ENCODE data around the gene ADA.
A peak's percentile ranks its signal among the peaks of the same experiment; 100 is the strongest.
"Not testable (repeated sequence)": the region's sequence is repeated elsewhere in the genome, so short reads cannot be mapped to it uniquely, and the experiment has no call there.

Gene ADA

GRCh38 chr20:44651684-44652423, at the start of gene ADA:
Gene ADA (minus strand): TSS chr20:44651699. CDS start chr20:44651607, 92 bp downstream.
- H3K4me1 Mint-ChIP-seq: peaks cover 58% of the 10 kb centered on the region
- H3K9me3 Mint-ChIP-seq: peaks cover 6% of the 10 kb centered on the region
- CTCF ChIA-PET: interaction anchor here (1.4 to 3.4 kb wide), 2 partner anchors 31 to 81 kb away, joined by 3 to 23 read pairs; no protein-coding TSS in a partner anchor
- peaks cover 33% of the 10 kb centered on the region for H3K36me3 Mint-ChIP-seq
- DNase-seq: peak; percentile 63
- H3K27ac Mint-ChIP-seq: peak within 1 kb of the TSS; percentile 90
- peak within 1 kb of the TSS; percentile 83 for H3K4me3 Mint-ChIP-seq
- no peaks in the 10 kb centered on the region for H3K27me3 Mint-ChIP-seq

GRCh38 chr20:44700306-44700705, 48.8 kb upstream of the ADA start:
- CTCF ChIA-PET: interaction anchor here (0.6 kb wide), 1 partner anchor 10 kb away, joined by 3 read pairs; no protein-coding TSS in a partner anchor
- no peak overlapping the region for H3K27ac Mint-ChIP-seq
- H3K4me1 Mint-ChIP-seq: peaks cover 3% of the 10 kb centered on the region
- no peaks in the 10 kb centered on the region for H3K36me3 Mint-ChIP-seq
- peaks cover 8% of the 10 kb centered on the region for H3K27me3 Mint-ChIP-seq
- no peaks in the 10 kb centered on the region for H3K9me3 Mint-ChIP-seq
- DNase-seq: no peak
- no peak overlapping the region for H3K4me3 Mint-ChIP-seq

- Mint-ChIP-seq H3K36me3 (no peaks in the 10 kb centered on the region), H3K4me3 (no peak overlapping the region), H3K27ac (no peak overlapping the region), H3K4me1 (peaks cover 4% of the 10 kb centered on the region), H3K9me3 (no peaks in the 10 kb centered on the region), H3K27me3 (peaks cover 4% of the 10 kb centered on the region)
- no peak for DNase-seq
- CTCF ChIA-PET: no interaction called here
These were observed 46.9 kb upstream of the ADA start for GRCh38 chr20:44698351-44698750.

GRCh38 chr20:44697041-44697440, 45.5 kb upstream of the ADA start:
- not testable (repeated sequence) for H3K4me1 Mint-ChIP-seq, H3K36me3 Mint-ChIP-seq, H3K4me3 Mint-ChIP-seq, DNase-seq, H3K27ac Mint-ChIP-seq, H3K27me3 Mint-ChIP-seq, H3K9me3 Mint-ChIP-seq
- CTCF ChIA-PET: interaction anchor here (1.4 kb wide), 1 partner anchor 12 kb away, joined by 6 read pairs; no protein-coding TSS in a partner anchor

- no peak for DNase-seq
- peaks cover 6% of the 10 kb centered on the region for H3K4me1 Mint-ChIP-seq
- no peaks in the 10 kb centered on the region for H3K36me3 Mint-ChIP-seq
- no peak overlapping the region for H3K27ac Mint-ChIP-seq
- no peak overlapping the region for H3K4me3 Mint-ChIP-seq
- peaks cover 3% of the 10 kb centered on the region for H3K27me3 Mint-ChIP-seq
- H3K9me3 Mint-ChIP-seq: peaks cover 3% of the 10 kb centered on the region
- CTCF ChIA-PET: interaction anchor here (1.4 kb wide), 1 partner anchor 11 kb away, joined by 6 read pairs; no protein-coding TSS in a partner anchor
These were observed 44.8 kb upstream of the ADA start for GRCh38 chr20:44696315-44696714.

GRCh38 chr20:44695674-44696300, 44.3 kb upstream of the ADA start:
- CTCF ChIA-PET: interaction anchor here (1.4 kb wide), 1 partner anchor 10 kb away, joined by 6 read pairs; no protein-coding TSS in a partner anchor
- no peak overlapping the region for H3K27ac Mint-ChIP-seq
- peaks cover 3% of the 10 kb centered on the region for H3K27me3 Mint-ChIP-seq
- peaks cover 9% of the 10 kb centered on the region for H3K4me1 Mint-ChIP-seq
- peaks cover 3% of the 10 kb centered on the region for H3K9me3 Mint-ChIP-seq
- no peak for DNase-seq
- H3K36me3 Mint-ChIP-seq: no peaks in the 10 kb centered on the region
- H3K4me3 Mint-ChIP-seq: no peak overlapping the region

GRCh38 chr20:44695295-44695673, 43.8 kb upstream of the ADA start:
- peaks cover 3% of the 10 kb centered on the region for H3K9me3 Mint-ChIP-seq
- no peak for DNase-seq
- H3K27me3 Mint-ChIP-seq: peaks cover 3% of the 10 kb centered on the region
- CTCF ChIA-PET: no interaction called here
- no peaks in the 10 kb centered on the region for H3K36me3 Mint-ChIP-seq
- no peak overlapping the region for H3K4me3 Mint-ChIP-seq
- no peak overlapping the region for H3K27ac Mint-ChIP-seq
- H3K4me1 Mint-ChIP-seq: peaks cover 9% of the 10 kb centered on the region

- CTCF ChIA-PET: interaction anchor here (1.1 kb wide), 1 partner anchor 39 kb away, joined by 3 read pairs; no protein-coding TSS in a partner anchor
- Mint-ChIP-seq H3K27me3 (peaks cover 8% of the 10 kb centered on the region), H3K36me3 (no peaks in the 10 kb centered on the region), H3K4me3 (no peak overlapping the region), H3K4me1 (peaks cover 9% of the 10 kb centered on the region), H3K9me3 (peaks cover 3% of the 10 kb centered on the region), H3K27ac (no peak overlapping the region)
- DNase-seq: no peak
These were observed 42.7 kb upstream of the ADA start for GRCh38 chr20:44694159-44694558.

- no peak for DNase-seq
- no peak overlapping the region for H3K4me3 Mint-ChIP-seq
- no peaks in the 10 kb centered on the region for H3K36me3 Mint-ChIP-seq
- peaks cover 9% of the 10 kb centered on the region for H3K4me1 Mint-ChIP-seq
- H3K27me3 Mint-ChIP-seq: peaks cover 8% of the 10 kb centered on the region
- CTCF ChIA-PET: interaction anchor here (1.1 kb wide), 1 partner anchor 40 kb away, joined by 3 read pairs; no protein-coding TSS in a partner anchor
- H3K9me3 Mint-ChIP-seq: peaks cover 3% of the 10 kb centered on the region
- H3K27ac Mint-ChIP-seq: no peak overlapping the region
These were observed 42.1 kb upstream of the ADA start for GRCh38 chr20:44693627-44694026.

GRCh38 chr20:44692932-44693480, 41.5 kb upstream of the ADA start:
- no peak overlapping the region for H3K27ac Mint-ChIP-seq
- peaks cover 3% of the 10 kb centered on the region for H3K9me3 Mint-ChIP-seq
- H3K36me3 Mint-ChIP-seq: no peaks in the 10 kb centered on the region
- DNase-seq: no peak
- peaks cover 9% of the 10 kb centered on the region for H3K4me1 Mint-ChIP-seq
- H3K27me3 Mint-ChIP-seq: peaks cover 8% of the 10 kb centered on the region
- CTCF ChIA-PET: interaction anchor here (1.1 kb wide), 1 partner anchor 40 kb away, joined by 3 read pairs; no protein-coding TSS in a partner anchor
- H3K4me3 Mint-ChIP-seq: no peak overlapping the region

GRCh38 chr20:44691424-44692423, 40.2 kb upstream of the ADA start:
- CTCF ChIA-PET: interaction anchor here (0.6 to 1.6 kb wide), 3 partner anchors 9 to 41 kb away, joined by 3 to 4 read pairs (median 3); no protein-coding TSS in a partner anchor
- Mint-ChIP-seq H3K4me3 (no peak overlapping the region), H3K27me3 (peaks cover 11% of the 10 kb centered on the region), H3K4me1 (peaks cover 9% of the 10 kb centered on the region), H3K36me3 (no peaks in the 10 kb centered on the region), H3K9me3 (peaks cover 3% of the 10 kb centered on the region), H3K27ac (no peak overlapping the region)
- no peak for DNase-seq

GRCh38 chr20:44690781-44691423, 39.4 kb upstream of the ADA start:
- CTCF ChIA-PET: interaction anchor here (0.6 to 1.6 kb wide), 3 partner anchors 8 to 42 kb away, joined by 3 to 4 read pairs (median 3); no protein-coding TSS in a partner anchor
- no peak for DNase-seq
- no peak overlapping the region for H3K27ac Mint-ChIP-seq
- no peak overlapping the region for H3K4me3 Mint-ChIP-seq
- peaks cover 3% of the 10 kb centered on the region for H3K9me3 Mint-ChIP-seq
- H3K36me3 Mint-ChIP-seq: no peaks in the 10 kb centered on the region
- peaks cover 11% of the 10 kb centered on the region for H3K27me3 Mint-ChIP-seq
- H3K4me1 Mint-ChIP-seq: peaks cover 9% of the 10 kb centered on the region

GRCh38 chr20:44689809-44690208, 38.3 kb upstream of the ADA start:
- CTCF ChIA-PET: interaction anchor here (1.2 kb wide), 1 partner anchor 43 kb away, joined by 4 read pairs; no protein-coding TSS in a partner anchor
- H3K4me3 Mint-ChIP-seq: no peak overlapping the region
- H3K36me3 Mint-ChIP-seq: no peaks in the 10 kb centered on the region
- peaks cover 3% of the 10 kb centered on the region for H3K9me3 Mint-ChIP-seq
- H3K4me1 Mint-ChIP-seq: peaks cover 10% of the 10 kb centered on the region
- no peak for DNase-seq
- H3K27me3 Mint-ChIP-seq: peaks cover 11% of the 10 kb centered on the region
- H3K27ac Mint-ChIP-seq: no peak overlapping the region

All from activated naive CD4-positive, alpha-beta T cell treated with anti-CD3 and anti-CD28 coated beads, Interleukin-2, amount 10 ng/mL, durations not matched to agents 7 days and 5 days (primary cell).